ENCODE measurements around the gene ERC1. TPM values are rescaled to one million over a fixed set of nuclear protein-coding genes. Genes with fewer than 3 reads are reported as not detected.

ERC1 gene
- total and polyA plus RNA-seq, 9 of the 15 experiments (the other 6 are each of a cell fraction or from before 2014, with no cell fraction given), result 0.74 to 11.8 (median 4.8) TPM

DNA sequence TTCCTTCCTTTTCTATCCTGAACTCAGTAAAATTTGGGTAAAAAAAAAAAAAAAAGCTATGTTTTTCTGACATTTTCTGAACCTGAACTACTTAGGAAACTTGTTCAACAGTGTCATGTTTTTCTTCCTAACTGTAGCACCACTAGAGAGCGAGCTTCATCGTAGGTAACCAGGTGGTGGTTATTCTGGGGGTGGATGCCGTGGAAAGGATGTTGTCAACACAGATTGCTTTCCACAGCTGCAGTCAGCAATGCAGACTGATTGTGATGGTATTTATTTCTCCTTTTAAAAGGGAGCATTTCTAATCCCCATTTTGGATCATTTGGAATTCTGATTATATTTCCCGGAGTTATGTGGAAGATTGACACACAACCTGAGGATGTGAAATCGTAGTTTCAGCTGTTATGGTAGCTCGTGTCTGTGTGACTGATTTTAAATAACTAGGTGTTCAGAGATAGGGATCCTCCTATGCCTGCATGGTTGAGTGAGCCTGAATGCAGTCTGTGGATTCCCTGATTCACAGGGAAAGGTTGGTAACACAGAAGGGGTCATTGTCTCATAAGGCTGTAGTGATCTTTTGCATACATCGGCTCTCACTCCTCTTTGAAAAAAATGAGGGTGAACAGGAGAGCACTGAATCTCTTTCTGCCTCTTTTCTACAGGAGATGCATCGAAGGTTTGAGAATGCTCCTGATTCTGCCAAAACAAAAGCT is 113.2 kb downstream of the ERC1 start (continued):
- TF ChIP-seq, protein P1, sequence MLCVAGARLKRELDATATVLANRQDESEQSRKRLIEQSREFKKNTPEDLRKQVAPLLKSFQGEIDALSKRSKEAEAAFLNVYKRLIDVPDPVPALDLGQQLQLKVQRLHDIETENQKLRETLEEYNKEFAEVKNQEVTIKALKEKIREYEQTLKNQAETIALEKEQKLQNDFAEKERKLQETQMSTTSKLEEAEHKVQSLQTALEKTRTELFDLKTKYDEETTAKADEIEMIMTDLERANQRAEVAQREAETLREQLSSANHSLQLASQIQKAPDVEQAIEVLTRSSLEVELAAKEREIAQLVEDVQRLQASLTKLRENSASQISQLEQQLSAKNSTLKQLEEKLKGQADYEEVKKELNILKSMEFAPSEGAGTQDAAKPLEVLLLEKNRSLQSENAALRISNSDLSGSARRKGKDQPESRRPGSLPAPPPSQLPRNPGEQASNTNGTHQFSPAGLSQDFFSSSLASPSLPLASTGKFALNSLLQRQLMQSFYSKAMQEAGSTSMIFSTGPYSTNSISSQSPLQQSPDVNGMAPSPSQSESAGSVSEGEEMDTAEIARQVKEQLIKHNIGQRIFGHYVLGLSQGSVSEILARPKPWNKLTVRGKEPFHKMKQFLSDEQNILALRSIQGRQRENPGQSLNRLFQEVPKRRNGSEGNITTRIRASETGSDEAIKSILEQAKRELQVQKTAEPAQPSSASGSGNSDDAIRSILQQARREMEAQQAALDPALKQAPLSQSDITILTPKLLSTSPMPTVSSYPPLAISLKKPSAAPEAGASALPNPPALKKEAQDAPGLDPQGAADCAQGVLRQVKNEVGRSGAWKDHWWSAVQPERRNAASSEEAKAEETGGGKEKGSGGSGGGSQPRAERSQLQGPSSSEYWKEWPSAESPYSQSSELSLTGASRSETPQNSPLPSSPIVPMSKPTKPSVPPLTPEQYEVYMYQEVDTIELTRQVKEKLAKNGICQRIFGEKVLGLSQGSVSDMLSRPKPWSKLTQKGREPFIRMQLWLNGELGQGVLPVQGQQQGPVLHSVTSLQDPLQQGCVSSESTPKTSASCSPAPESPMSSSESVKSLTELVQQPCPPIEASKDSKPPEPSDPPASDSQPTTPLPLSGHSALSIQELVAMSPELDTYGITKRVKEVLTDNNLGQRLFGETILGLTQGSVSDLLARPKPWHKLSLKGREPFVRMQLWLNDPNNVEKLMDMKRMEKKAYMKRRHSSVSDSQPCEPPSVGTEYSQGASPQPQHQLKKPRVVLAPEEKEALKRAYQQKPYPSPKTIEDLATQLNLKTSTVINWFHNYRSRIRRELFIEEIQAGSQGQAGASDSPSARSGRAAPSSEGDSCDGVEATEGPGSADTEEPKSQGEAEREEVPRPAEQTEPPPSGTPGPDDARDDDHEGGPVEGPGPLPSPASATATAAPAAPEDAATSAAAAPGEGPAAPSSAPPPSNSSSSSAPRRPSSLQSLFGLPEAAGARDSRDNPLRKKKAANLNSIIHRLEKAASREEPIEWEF (CRISPR knock-in tag; IDR thresholded peaks at IDR 0.05), result no peak
- TF ChIP-seq HCFC1 (IDR thresholded peaks at IDR 0.05; ENCODE audit: low read depth, low read length), result no peak
- TF ChIP-seq COPS2 (conservative IDR thresholded peaks at IDR 0.05), result no peak
- TF ChIP-seq ARID1B (IDR thresholded peaks at IDR 0.05), result no peak
- TF ChIP-seq ZC3H4 (CRISPR knock-in tag; IDR thresholded peaks at IDR 0.05; ENCODE audit: borderline replicate concordance), result no peak
- TF ChIP-seq, protein P2, sequence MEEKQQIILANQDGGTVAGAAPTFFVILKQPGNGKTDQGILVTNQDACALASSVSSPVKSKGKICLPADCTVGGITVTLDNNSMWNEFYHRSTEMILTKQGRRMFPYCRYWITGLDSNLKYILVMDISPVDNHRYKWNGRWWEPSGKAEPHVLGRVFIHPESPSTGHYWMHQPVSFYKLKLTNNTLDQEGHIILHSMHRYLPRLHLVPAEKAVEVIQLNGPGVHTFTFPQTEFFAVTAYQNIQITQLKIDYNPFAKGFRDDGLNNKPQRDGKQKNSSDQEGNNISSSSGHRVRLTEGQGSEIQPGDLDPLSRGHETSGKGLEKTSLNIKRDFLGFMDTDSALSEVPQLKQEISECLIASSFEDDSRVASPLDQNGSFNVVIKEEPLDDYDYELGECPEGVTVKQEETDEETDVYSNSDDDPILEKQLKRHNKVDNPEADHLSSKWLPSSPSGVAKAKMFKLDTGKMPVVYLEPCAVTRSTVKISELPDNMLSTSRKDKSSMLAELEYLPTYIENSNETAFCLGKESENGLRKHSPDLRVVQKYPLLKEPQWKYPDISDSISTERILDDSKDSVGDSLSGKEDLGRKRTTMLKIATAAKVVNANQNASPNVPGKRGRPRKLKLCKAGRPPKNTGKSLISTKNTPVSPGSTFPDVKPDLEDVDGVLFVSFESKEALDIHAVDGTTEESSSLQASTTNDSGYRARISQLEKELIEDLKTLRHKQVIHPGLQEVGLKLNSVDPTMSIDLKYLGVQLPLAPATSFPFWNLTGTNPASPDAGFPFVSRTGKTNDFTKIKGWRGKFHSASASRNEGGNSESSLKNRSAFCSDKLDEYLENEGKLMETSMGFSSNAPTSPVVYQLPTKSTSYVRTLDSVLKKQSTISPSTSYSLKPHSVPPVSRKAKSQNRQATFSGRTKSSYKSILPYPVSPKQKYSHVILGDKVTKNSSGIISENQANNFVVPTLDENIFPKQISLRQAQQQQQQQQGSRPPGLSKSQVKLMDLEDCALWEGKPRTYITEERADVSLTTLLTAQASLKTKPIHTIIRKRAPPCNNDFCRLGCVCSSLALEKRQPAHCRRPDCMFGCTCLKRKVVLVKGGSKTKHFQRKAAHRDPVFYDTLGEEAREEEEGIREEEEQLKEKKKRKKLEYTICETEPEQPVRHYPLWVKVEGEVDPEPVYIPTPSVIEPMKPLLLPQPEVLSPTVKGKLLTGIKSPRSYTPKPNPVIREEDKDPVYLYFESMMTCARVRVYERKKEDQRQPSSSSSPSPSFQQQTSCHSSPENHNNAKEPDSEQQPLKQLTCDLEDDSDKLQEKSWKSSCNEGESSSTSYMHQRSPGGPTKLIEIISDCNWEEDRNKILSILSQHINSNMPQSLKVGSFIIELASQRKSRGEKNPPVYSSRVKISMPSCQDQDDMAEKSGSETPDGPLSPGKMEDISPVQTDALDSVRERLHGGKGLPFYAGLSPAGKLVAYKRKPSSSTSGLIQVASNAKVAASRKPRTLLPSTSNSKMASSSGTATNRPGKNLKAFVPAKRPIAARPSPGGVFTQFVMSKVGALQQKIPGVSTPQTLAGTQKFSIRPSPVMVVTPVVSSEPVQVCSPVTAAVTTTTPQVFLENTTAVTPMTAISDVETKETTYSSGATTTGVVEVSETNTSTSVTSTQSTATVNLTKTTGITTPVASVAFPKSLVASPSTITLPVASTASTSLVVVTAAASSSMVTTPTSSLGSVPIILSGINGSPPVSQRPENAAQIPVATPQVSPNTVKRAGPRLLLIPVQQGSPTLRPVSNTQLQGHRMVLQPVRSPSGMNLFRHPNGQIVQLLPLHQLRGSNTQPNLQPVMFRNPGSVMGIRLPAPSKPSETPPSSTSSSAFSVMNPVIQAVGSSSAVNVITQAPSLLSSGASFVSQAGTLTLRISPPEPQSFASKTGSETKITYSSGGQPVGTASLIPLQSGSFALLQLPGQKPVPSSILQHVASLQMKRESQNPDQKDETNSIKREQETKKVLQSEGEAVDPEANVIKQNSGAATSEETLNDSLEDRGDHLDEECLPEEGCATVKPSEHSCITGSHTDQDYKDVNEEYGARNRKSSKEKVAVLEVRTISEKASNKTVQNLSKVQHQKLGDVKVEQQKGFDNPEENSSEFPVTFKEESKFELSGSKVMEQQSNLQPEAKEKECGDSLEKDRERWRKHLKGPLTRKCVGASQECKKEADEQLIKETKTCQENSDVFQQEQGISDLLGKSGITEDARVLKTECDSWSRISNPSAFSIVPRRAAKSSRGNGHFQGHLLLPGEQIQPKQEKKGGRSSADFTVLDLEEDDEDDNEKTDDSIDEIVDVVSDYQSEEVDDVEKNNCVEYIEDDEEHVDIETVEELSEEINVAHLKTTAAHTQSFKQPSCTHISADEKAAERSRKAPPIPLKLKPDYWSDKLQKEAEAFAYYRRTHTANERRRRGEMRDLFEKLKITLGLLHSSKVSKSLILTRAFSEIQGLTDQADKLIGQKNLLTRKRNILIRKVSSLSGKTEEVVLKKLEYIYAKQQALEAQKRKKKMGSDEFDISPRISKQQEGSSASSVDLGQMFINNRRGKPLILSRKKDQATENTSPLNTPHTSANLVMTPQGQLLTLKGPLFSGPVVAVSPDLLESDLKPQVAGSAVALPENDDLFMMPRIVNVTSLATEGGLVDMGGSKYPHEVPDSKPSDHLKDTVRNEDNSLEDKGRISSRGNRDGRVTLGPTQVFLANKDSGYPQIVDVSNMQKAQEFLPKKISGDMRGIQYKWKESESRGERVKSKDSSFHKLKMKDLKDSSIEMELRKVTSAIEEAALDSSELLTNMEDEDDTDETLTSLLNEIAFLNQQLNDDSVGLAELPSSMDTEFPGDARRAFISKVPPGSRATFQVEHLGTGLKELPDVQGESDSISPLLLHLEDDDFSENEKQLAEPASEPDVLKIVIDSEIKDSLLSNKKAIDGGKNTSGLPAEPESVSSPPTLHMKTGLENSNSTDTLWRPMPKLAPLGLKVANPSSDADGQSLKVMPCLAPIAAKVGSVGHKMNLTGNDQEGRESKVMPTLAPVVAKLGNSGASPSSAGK (IDR thresholded peaks at IDR 0.05), result no peak
- no peak for TF ChIP-seq ASH1L (IDR thresholded peaks at IDR 0.05; ENCODE audit: borderline replicate concordance, low read depth, partially characterized antibody)
- no peak for TF ChIP-seq ZBTB17 (CRISPR knock-in tag; IDR thresholded peaks at IDR 0.05)

Measured in K562 (cell line).